ENCODE data around the gene CARD19.

The CARD19 gene

DNA sequence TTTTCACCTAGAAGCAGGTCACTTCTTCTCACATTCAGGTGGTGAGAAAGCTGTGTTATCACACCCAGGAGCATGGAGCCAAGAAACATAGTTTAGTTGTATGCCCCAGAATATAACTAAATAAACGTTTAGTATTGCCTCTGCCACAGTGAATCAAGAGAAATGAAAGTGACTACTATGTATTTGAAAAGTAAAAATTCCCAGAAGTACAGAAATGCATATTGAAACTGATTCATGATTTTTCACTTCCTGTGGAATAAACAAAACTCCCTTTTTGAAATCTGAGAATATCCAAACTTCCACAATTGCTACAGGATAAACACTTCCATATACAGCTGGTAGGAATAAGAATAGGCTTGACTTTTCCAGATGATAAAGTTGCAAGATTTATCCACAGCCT lies 53.3 kb downstream of the CARD19 start:
- POLR2A ChIA-PET (ENCODE audit: low non-redundant PET) = no interaction called here
- no peak for TF ChIP-seq CTCF (conservative IDR thresholded peaks at IDR 0.05; ENCODE audit: low read depth)
- no peak overlapping the region for H3K27ac ChIP-seq
- no peak for DNase-seq (ENCODE audit: low spot score)
- CTCF ChIA-PET = no interaction called here

DNA sequence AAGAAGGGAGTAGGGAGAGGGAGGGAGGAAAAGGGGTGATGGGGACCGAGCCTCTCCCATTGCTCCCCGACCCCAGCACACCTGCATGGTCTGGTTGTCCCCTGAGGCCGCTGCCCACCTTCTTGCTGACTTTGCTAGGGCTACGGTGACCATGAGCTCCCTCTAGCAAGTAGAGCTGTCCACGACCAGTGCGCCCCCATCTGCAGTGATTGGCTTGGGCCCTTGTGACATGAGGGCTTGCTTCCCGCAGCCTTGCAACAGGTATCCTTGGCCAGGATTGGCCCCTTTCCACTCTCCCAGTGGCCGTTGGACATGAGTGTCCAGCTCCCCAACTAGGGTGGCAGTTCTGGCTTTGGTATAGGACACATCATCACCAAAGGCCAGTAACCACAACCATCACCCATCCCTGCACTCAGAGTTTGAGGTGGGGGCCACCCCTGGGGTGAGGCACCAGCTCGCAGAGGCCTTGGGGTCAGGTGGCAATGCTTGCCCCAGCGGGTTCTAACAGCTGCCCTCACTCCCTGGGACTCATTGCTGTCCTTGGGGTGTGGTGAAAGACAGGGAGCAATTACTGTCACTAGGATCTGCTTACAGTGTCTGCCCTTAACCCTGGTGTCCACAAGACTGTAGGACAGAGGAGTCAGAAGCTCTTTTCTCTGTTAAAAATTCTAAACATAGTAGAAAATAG lies 55.2 kb downstream of the CARD19 start:
- no peak for TF ChIP-seq CTCF (conservative IDR thresholded peaks at IDR 0.05; ENCODE audit: low read depth)
- H3K27ac ChIP-seq = no peak overlapping the region
- ChIA-PET CTCF (interaction anchor here (0.7 to 1.3 kb wide), 5 partner anchors 9 to 154 kb away, joined by 3 to 6 read pairs (median 5); no protein-coding TSS in a partner anchor), POLR2A (ENCODE audit: low non-redundant PET) (no interaction called here)
- DNase-seq (ENCODE audit: low spot score) = no peak

- CTCF ChIA-PET = interaction anchor here (0.5 to 2.7 kb wide), 22 partner anchors 9 to 453 kb away, joined by 3 to 14 read pairs (median 4); no protein-coding TSS in a partner anchor
- H3K27ac ChIP-seq = no peak overlapping the region
- peak; percentile 71 for TF ChIP-seq CTCF (conservative IDR thresholded peaks at IDR 0.05; ENCODE audit: low read depth)
- peak; percentile 57 for DNase-seq (ENCODE audit: low spot score)
- POLR2A ChIA-PET (ENCODE audit: low non-redundant PET) = no interaction called here
These were observed 58.4 kb downstream of the CARD19 start for GRCh38 chr9:93154293-93154903.

DNA sequence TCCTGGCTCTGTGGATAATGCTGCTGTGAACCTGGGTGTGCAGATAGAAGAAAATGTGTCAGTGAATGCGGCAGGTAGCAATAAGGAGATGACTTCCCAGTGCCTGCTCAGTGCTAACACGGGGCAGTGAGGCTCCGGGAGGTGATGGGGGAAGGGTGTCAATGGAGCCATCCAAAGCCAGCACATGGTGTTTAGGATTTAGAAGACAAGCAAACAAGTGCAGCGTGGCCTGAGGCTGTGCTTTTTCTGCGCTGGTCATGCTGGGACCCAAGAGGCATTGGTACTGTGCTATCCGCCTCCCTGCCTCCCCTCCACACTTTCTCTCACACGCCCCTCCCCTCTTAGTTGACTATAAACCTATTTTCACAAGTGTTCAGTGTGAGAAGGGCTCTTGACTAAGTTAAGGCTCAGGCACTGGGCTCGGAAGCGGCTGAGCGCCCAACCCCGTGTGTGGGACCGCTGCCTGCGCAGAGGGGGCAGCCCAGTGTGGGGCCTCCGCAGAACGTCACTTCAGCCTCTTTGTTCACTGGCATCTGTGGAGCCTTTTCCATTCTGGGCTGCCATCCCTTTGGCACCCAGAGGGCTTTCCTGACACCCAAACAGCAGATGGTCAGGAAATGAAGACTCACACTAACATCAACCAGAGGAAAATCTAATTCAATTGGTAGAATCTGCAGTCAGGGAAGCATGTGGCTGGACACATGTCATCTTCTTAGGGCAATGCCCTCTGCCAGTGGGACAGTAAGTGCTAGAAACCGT lies 59.9 kb downstream of the CARD19 start:
- no peak for DNase-seq (ENCODE audit: low spot score)
- TF ChIP-seq CTCF (conservative IDR thresholded peaks at IDR 0.05; ENCODE audit: low read depth) = no peak
- no peak overlapping the region for H3K27ac ChIP-seq
- POLR2A ChIA-PET (ENCODE audit: low non-redundant PET) = no interaction called here
- CTCF ChIA-PET = interaction anchor here (1.4 to 2.3 kb wide), 2 partner anchors 26 to 149 kb away, joined by 4 to 7 read pairs; no protein-coding TSS in a partner anchor

- TF ChIP-seq CTCF (conservative IDR thresholded peaks at IDR 0.05; ENCODE audit: low read depth) = no peak
- ChIA-PET POLR2A (ENCODE audit: low non-redundant PET) (no interaction called here), CTCF (interaction anchor here (0.9 to 2.3 kb wide), 2 partner anchors 109 to 149 kb away, joined by 5 to 7 read pairs; no protein-coding TSS in a partner anchor)
- no peak for DNase-seq (ENCODE audit: low spot score)
- no peak overlapping the region for H3K27ac ChIP-seq
These were observed 60.5 kb downstream of the CARD19 start for GRCh38 chr9:93156475-93157008.
